Stimulated activated CD8-positive, alpha-beta memory T cell treated with anti-CD3 and anti-CD28 coated beads, Interleukin-7, amount 100 ng/mL, for 1 hour (primary cell): ENCODE results near the gene NOTCH1.
"Not testable (repeated sequence)": the region's sequence is repeated elsewhere in the genome, so short reads cannot be mapped to it uniquely, and the experiment has no call there.

Source experiments
- DNase-seq, 2 donors: peaks; one replicate each; pipeline ENCODE4 v3.0.0-alpha.2; 2020; ENCODE audit warnings: low read depth in 2 of 2

NOTCH1 gene

DNA sequence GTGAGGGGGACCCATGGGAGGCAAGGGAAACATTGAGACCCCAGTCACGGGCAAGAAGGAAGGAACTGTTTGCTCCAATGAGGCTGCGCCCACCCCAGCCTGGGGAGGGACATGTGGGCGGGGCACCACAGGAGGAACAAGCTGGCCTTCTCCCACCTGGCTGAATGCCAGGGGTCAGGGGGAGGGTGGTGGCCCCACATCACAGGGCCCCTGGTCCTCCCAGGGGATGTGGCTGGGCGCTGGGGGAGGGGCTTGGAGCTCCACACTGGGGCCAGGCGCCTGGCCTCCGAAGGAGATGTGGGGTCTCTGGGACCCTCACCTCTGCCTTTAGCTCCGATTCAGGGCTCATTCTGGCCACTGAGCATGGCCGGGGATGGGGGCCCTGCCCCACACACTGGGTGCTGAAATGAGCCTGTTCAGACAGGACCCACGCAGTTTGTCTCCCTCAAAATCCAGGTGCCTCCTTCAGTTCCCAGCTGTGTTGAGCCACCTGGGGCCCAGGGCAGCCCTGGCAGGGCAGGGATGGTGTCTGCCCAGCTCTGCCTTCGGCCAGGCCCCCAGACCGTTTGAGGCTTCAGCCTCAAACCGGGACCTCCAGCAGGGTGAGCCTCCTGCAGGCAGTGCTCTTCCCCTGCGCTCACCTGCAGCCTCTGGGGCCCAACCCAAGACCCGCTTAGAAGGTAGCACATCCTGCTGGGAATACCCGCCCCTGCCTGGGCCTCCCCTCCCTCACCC, 33.2 kb upstream of the NOTCH1 start:
- DNase-seq = no peak

DNA sequence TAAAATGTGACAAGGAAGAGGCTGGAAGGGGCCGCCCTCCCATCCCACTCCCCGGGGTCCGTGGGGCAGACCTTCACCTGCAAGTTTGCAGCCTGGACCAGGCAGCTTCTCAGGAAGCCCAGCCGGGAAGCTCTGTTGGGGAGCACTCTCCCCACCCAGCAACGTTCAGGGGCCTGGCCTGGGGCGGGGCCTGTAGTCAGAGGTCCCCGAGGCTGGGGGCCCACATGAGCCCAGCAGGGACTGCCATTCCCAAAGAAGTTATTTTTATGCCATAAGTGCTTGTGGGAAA, 32.7 kb upstream of the NOTCH1 start:
- no peak for DNase-seq

- no peak for DNase-seq
These were observed 32.2 kb upstream of the NOTCH1 start for GRCh38 chr9:136577941-136578625.

GRCh38 chr9:136576269-136576626, 30.4 kb upstream of the NOTCH1 start:
- DNase-seq = no peak

- DNase-seq = no peak
These were observed 29.9 kb upstream of the NOTCH1 start for GRCh38 chr9:136575626-136576268.

- DNase-seq = not testable (repeated sequence)
These were observed 28.8 kb upstream of the NOTCH1 start for GRCh38 chr9:136574606-136575005.

GRCh38 chr9:136572828-136573625, 27.2 kb upstream of the NOTCH1 start:
- DNase-seq = no peak

DNA sequence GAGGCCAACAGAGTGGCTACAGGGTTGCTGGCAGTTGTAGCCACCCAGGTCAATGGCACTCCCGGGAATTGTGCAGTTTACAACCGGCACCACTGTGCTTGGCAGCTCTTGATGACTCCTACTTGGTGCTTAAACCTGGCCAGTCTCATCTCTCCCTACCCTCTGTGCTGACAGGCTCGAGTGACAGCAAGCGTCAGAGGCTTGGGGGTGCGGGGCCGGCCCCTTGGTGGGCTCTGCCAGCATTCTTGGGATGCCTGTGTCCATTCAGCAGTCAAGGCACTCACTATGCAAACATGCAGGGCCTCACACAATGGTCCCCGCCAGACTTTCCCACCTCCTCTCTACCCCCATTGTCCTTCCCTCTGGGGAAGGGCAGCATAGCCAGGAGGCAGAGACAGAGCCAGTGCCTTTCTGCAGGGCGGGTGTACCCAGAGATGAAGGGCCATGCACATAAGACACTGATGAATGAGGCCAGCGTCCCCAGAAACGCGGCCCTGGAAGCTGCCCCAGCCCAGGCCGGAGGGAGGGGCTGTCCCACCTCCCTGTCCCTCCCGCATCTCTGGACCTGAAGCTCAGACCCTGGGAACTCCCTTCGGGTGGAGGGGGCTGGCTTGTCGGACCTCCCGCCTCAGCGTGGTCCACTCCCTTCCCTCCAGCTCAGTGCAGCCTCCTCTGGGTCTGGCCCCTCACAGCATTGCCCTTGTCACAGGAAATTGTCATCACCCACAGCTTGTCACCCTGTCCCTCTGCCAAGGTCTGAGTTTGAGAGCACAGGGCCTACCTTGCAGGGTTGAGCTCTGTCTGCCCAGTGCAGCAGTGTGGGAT, 26.4 kb upstream of the NOTCH1 start:
- DNase-seq = no peak

DNA sequence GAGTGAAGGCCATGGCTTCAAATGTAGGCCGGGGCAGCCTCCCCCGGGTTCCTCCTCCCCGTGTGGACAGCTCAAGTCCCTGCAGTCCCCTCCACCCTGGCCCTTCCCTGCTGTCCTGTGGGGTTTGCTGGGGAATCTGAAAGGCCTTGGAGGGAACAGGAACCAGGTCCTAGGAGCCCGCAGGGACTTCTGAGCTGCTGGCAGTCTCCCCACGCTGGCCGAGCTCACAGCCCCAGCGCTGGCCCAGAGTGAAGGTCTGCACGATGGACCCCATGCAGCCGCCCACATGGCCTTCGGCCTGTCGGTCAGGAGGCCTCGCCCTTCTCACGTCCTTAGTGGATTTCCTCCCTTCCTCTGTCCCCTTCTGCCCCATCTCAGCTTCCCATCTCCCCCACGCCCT, 25.7 kb upstream of the NOTCH1 start:
- DNase-seq = no peak

GRCh38 chr9:136570916-136571315, 25.1 kb upstream of the NOTCH1 start:
- no peak for DNase-seq

GRCh38 chr9:136570191-136570845, 24.5 kb upstream of the NOTCH1 start:
- no peak for DNase-seq

DNA sequence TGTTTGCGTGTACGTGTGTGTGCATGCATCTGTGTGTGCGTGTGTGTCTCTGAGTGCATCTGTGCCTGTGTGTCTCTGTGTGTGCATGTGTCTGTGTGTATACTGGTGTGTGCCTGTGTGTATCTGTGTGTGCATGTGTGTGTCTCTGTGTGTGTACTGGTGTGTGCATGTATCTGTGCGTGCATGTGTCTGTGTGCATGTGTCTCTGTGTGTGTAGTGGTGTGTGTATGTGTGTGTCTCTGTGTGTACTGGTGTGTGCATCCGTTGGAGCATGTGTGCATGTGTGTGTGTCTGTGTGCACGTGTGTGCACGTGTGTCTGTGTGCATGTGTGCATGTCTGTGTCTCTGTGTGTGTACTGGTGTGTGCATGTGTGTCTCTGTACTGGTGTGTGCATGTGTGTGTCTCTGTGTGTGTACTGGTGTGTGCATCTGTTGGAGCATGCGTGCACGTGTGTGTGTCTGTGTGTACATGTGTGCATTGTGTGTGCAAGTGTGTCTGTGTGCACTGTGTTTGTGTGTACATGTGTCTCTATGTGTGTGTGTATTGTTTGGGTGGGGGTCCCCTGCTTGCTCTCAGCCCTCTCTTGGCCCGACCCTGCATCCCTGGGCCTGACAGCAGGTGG, 23.8 kb upstream of the NOTCH1 start:
- DNase-seq = no peak

- DNase-seq = no peak
These were observed 22.6 kb upstream of the NOTCH1 start for GRCh38 chr9:136568288-136569081.

DNA sequence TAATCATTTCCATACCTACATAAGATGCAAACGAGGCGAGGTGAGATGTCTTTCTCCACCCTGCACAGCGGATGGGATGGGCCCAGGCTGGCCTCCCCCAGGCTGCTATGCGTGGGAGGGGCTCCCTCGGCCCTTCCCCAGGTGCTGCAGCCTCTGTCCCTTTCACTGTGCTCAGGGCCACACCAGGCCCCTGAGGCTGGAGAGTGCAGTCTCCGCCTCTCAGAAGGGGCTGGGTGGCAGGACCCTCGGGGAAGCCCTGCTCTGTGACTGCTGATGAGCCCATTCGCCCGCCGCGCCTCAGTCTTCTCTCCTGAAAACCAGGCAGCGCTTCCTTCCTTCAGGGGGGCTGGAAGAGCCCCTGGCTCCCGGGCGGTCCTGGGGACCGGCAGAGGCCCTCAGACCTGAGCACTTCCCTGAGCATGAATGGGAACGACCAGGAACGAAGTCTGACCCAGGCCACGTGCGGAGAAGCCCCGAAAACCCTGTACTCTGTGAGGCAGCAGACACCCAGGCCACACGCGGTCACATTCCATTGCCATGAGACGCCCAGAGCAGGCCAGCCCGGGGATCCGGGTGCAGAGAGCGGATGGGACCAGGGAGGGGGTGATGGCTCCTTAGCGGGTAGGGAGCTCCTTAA, 21.9 kb upstream of the NOTCH1 start:
- DNase-seq = no peak

GRCh38 chr9:136566901-136567300, 21.1 kb upstream of the NOTCH1 start:
- DNase-seq = no peak

GRCh38 chr9:136566553-136566895, 20.7 kb upstream of the NOTCH1 start:
- DNase-seq = no peak

DNA sequence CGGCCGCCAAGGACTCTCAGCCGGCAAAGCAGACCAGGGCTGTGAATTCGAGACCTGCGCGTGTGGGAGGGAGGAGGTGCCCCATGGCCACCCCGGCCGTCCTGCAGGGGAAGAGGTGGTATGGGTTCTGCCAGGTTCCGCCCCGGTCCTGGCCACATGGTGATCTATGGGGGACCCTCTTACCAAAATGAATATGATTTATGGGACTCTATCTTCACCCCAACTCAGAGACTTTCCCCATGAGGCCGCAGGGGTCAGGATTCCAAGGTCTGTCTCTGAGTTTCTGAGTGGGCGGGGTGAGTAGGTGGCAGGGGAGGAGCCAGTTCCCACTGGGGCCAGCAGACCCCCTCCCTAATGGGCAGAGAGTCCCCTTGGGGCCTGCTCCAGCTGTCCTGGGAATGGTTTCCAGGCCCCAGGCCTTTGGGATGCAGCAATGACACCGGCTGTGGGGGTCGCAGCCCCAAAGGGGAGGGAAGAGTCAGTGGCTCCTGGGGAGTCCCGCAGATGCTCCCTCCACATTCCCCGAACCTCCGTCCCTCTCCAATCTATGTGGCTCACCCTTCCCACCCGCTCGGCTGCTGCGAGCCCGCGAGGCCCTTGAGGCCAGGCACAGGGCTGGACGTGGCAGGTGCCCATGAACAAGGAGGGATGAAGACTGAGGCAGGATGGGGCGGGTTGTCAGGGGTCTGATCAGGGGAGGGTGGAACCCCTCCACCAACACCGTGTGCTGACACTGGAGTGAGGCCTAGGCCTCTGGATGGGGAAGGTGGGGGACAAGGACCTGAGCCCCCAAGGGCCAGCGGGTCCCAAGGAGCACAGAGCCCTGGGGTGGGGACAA, 20.1 kb upstream of the NOTCH1 start:
- no peak for DNase-seq

GRCh38 chr9:136565086-136565714, 19.4 kb upstream of the NOTCH1 start:
- DNase-seq = no peak
